Measurements from ENCODE around the gene ASB6.

ASB6 gene

DNA sequence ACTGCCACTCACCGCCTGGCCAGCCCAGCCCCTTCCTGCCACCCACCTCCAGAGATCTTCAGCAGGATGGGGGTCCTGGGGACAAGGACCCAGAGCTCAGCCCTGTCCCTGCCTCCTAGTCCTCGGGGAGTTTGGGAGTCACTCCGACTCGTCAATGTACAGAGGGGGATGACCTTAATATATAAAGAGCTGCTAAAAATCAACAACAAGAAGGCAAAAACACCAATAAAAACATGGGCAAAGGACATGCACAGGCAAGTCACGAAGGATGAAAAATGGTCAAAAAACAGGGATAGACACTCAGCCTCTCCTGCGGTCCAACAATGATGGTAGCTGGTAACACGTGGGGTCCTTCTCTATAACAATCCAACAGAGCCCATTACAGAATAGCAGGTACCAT, 4.7 kb upstream of the ASB6 start:
- TF ChIP-seq, protein P1, sequence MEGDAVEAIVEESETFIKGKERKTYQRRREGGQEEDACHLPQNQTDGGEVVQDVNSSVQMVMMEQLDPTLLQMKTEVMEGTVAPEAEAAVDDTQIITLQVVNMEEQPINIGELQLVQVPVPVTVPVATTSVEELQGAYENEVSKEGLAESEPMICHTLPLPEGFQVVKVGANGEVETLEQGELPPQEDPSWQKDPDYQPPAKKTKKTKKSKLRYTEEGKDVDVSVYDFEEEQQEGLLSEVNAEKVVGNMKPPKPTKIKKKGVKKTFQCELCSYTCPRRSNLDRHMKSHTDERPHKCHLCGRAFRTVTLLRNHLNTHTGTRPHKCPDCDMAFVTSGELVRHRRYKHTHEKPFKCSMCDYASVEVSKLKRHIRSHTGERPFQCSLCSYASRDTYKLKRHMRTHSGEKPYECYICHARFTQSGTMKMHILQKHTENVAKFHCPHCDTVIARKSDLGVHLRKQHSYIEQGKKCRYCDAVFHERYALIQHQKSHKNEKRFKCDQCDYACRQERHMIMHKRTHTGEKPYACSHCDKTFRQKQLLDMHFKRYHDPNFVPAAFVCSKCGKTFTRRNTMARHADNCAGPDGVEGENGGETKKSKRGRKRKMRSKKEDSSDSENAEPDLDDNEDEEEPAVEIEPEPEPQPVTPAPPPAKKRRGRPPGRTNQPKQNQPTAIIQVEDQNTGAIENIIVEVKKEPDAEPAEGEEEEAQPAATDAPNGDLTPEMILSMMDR (conservative IDR thresholded peaks at IDR 0.05; ENCODE audit: control insufficient read depth, insufficient read depth, low read depth, low read length) = no peak
- no peak for DNase-seq (ENCODE audit: low read depth)

DNA sequence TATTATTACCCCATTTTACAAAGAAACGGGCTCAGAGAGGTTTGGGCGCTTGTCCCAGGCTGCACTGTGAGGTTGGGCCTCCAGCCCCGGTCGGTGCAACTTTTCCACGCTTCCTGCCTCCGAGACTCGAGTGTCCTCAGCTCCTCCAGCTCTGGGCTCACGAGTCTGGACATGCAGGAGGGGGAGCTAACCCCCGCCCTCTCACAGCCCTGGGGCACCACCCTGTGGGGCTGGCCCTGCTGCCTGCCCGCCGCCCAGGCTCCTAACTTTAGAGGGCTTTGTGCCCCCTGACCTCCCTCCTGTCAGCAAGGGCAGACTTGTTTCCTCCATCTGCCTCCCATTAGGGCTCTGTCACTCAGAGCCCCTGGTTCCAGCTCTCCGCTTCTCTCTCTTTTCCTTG, 4.3 kb upstream of the ASB6 start:
- DNase-seq (ENCODE audit: low read depth) = no peak
- TF ChIP-seq, protein P1 (conservative IDR thresholded peaks at IDR 0.05; ENCODE audit: control insufficient read depth, insufficient read depth, low read depth, low read length) = no peak
- H3K4me3 ChIP-seq (ENCODE audit: control insufficient read depth, low read depth, low read length) = no peak overlapping the region

More for the DNA sequence above, 4.7 kb upstream of the ASB6 start:
- H3K4me3 ChIP-seq (ENCODE audit: control insufficient read depth, low read depth, low read length) = no peak overlapping the region

DNA sequence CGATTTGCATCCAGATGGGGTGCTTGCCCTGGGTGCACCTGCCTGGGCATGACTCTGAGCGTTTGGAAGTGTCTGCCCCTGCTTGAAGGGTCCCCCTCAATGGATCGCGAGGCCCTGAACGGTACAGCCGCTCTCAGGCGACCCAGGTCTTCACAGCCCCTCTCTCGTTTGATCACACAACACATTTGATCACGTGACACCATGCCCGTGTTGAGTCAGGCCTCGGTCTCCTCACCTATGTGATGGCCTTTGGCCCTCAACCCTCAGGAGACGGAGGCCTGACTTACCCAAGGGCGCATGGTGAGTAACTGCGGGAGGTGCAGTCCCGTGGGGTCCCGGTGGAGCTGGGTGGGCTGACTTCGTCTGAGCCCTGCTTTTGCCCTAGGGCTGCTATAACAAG, 3.0 kb upstream of the ASB6 start:
- H3K4me3 ChIP-seq (ENCODE audit: control insufficient read depth, low read depth, low read length) = no peak overlapping the region
- TF ChIP-seq, protein P1 (conservative IDR thresholded peaks at IDR 0.05; ENCODE audit: control insufficient read depth, insufficient read depth, low read depth, low read length) = no peak
- DNase-seq (ENCODE audit: low read depth) = no peak

- TF ChIP-seq, protein P1 (conservative IDR thresholded peaks at IDR 0.05; ENCODE audit: control insufficient read depth, insufficient read depth, low read depth, low read length) = no peak
- no peak overlapping the region for H3K4me3 ChIP-seq (ENCODE audit: control insufficient read depth, low read depth, low read length)
- DNase-seq (ENCODE audit: low read depth) = no peak
Observed at GRCh38 chr9:129644365-129644764, 2.4 kb upstream of the ASB6 start.

- TF ChIP-seq, protein P1 (conservative IDR thresholded peaks at IDR 0.05; ENCODE audit: control insufficient read depth, insufficient read depth, low read depth, low read length) = no peak
- no peak overlapping the region for H3K4me3 ChIP-seq (ENCODE audit: control insufficient read depth, low read depth, low read length)
- no peak for DNase-seq (ENCODE audit: low read depth)
Observed at GRCh38 chr9:129643706-129644105, 1.8 kb upstream of the ASB6 start.

DNA sequence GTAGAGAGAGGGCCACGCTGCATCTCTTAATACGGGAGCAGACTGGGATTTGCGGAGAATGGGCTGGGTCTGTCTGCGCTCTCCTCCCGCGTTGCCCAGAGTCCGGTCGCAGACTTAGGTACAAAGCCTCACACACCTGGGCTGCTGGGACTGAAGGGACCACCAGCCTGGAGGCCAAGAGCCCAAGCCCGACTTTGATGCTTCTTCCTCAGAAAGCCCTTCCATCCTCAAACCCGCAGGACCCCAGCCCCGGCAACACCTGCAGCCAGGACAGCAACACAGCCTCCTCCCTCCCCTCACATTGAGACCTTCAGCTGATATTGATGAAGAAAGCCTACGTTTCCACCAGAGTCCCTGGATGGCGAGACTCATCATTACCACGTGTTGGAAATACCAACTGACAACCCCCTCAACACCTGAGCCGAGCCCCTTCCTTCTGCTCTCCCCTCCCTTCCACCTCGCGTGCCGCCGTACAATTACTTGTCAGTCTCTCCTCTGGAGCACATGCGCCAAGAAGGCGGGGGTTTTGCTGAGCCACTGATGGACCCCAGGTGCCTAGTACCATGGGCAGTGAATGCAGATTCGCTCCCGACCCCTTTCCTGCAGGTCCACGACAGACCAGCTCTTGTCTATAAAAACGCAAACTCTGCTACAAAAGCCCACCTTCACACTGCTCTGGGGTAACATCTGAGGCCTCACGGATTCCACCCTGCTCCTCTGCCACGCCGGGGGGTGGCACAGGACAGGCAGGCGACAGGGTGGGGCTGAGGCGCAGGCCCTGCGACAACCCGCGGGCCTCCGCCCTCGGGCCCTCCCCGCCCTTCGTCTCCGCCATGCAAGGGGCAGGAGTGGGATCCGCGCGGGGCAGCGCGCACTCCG, 841 bp downstream of the ASB6 start:
- H3K4me3 ChIP-seq (ENCODE audit: control insufficient read depth, low read depth, low read length) = peak overlapping the region; percentile 84
- TF ChIP-seq, protein P1 (conservative IDR thresholded peaks at IDR 0.05; ENCODE audit: control insufficient read depth, insufficient read depth, low read depth, low read length) = no peak
- no peak for DNase-seq (ENCODE audit: low read depth)

All from fibroblast of mammary gland (primary cell).